Naive B cell (primary cell): ENCODE results near the gene INSYN2B. TPM values are rescaled to one million over a fixed set of nuclear protein-coding genes. Genes with fewer than 3 reads are reported as not detected.
"Not testable (repeated sequence)": the region's sequence is repeated elsewhere in the genome, so short reads cannot be mapped to it uniquely, and the experiment has no call there.

Source experiments
- ATAC-seq, 2 donors: fragments of 150-1000 bp; cut with Tn5 transposase; 2 replicates each; pipeline ENCODE4 v1.10.0; 2021; ENCODE audit warnings: low read depth in 2 of 2, mild to moderate bottlenecking in 2 of 2, moderate library complexity in 2 of 2
- DNase-seq: peaks from one replicate; pipeline ENCODE4 v3.0.0; 2022
- H3K27ac Mint-ChIP-seq, 6 donors: one replicate each; pipeline ENCODE4 v1.8.0; 2020 to 2022; ENCODE audit warnings: mild to moderate bottlenecking in 6 of 6, mixed read lengths in 6 of 6, moderate library complexity in 5 of 6, inconsistent platforms in 2 of 6
- H3K27me3 Mint-ChIP-seq, 3 donors: one replicate each; pipeline ENCODE4 v1.8.0; 2021 to 2022; ENCODE audit warnings: mixed read lengths in 3 of 3, mild to moderate bottlenecking in 1 of 3
- H3K36me3 Mint-ChIP-seq, 2 donors: one replicate each; pipeline ENCODE4 v1.8.0; 2020 to 2022; ENCODE audit warnings: mixed read lengths in 2 of 2, inconsistent platforms in 1 of 2, mild to moderate bottlenecking in 1 of 2
- H3K4me1 Mint-ChIP-seq, 3 donors: one replicate each; pipeline ENCODE4 v1.8.0; 2020 to 2022; ENCODE audit warnings: mixed read lengths in 3 of 3, inconsistent platforms in 1 of 3, mild to moderate bottlenecking in 1 of 3, moderate library complexity in 1 of 3
- H3K4me3 Mint-ChIP-seq, 8 donors: one replicate each; pipeline ENCODE4 v1.8.0; 2020 to 2022; ENCODE audit warnings: mild to moderate bottlenecking in 8 of 8, mixed read lengths in 8 of 8, moderate library complexity in 8 of 8, inconsistent platforms in 2 of 8
- H3K9me3 Mint-ChIP-seq, 7 donors: one replicate each; pipeline ENCODE4 v1.8.0; 2020 to 2022; ENCODE audit warnings: mixed read lengths in 7 of 7, mild to moderate bottlenecking in 5 of 7, inconsistent platforms in 2 of 7, moderate library complexity in 1 of 7
- polyA plus RNA-seq, 6 donors: library from polyadenylated mRNA; unstranded; fragments of 300-500 nt; fragmentation: Illumina TruSeq; gene quantifications; one replicate each; pipeline ENCODE4 v1.2.3, GENCODE V29; 2021; ENCODE audit warnings: low read depth in 6 of 6

The INSYN2B gene
- polyA plus RNA-seq, 6 donors from 2014 or later = 0.32 to 0.77 (median 0.37) TPM; not detected in 3

DNA sequence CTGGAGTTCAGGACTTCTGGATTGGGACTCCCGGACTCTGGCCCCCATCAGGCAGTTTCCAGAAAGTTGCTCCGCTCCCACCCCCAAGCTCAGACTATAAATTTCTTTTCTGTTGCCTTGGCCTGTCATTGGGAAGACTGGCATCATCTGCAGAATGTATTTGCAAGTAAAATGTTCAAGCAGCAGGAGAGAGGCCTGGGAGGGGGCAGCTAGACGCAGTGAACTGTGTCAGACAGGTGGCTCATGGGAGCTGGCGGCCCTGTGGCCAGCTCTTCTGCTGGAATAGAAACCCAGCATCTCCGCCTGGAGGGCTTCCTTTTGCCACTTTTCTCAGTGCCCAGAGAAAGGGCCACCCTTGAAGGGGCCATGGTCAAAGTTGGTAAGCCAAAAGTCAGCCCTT is 16.0 kb downstream of the INSYN2B start:
- ATAC-seq (no peak), DNase-seq (no peak)
- H3K4me3 Mint-ChIP-seq = no peak overlapping the region
- no peaks in the 10 kb centered on the region for H3K27me3 Mint-ChIP-seq
- peaks cover 0 to 30% (median 27%) of the 10 kb centered on the region in 3 donors for H3K4me1 Mint-ChIP-seq
- H3K36me3 Mint-ChIP-seq = peaks cover 12 to 17% of the 10 kb centered on the region in 2 donors
- H3K27ac Mint-ChIP-seq = no peak overlapping the region
- H3K9me3 Mint-ChIP-seq = no peaks in the 10 kb centered on the region

GRCh38 chr5:169960659-169961058 is 19.6 kb downstream of the INSYN2B start:
- Mint-ChIP-seq H3K9me3 (no peaks in the 10 kb centered on the region), H3K27me3 (no peaks in the 10 kb centered on the region), H3K36me3 (peaks cover 5 to 6% of the 10 kb centered on the region in 2 donors), H3K27ac (no peak overlapping the region), H3K4me3 (no peak overlapping the region), H3K4me1 (peaks cover 0 to 17% (median 17%) of the 10 kb centered on the region in 3 donors)
- ATAC-seq (no peak), DNase-seq (no peak)

- DNase-seq = no peak
- H3K4me1 Mint-ChIP-seq = peaks cover 0 to 21% (median 19%) of the 10 kb centered on the region in 3 donors
- H3K9me3 Mint-ChIP-seq = no peaks in the 10 kb centered on the region
- peaks cover 5 to 8% of the 10 kb centered on the region in 2 donors for H3K36me3 Mint-ChIP-seq
- H3K27ac Mint-ChIP-seq = no peak overlapping the region
- H3K4me3 Mint-ChIP-seq = no peak overlapping the region
- no peaks in the 10 kb centered on the region for H3K27me3 Mint-ChIP-seq
- no peak for ATAC-seq
Measured at GRCh38 chr5:169958278-169958677, 22.0 kb downstream of the INSYN2B start.

- H3K4me1 Mint-ChIP-seq = peaks cover 0 to 12% (median 8%) of the 10 kb centered on the region in 3 donors
- no peaks in the 10 kb centered on the region for H3K9me3 Mint-ChIP-seq
- H3K27ac Mint-ChIP-seq = no peak overlapping the region
- ATAC-seq = no peak
- DNase-seq = no peak
- no peaks in the 10 kb centered on the region for H3K27me3 Mint-ChIP-seq
- peaks cover 5 to 8% of the 10 kb centered on the region in 2 donors for H3K36me3 Mint-ChIP-seq
- no peak overlapping the region for H3K4me3 Mint-ChIP-seq
Measured at GRCh38 chr5:169956756-169957155, 23.5 kb downstream of the INSYN2B start.

GRCh38 chr5:169956126-169956525 is 24.2 kb downstream of the INSYN2B start:
- peaks cover 0 to 13% (median 12%) of the 10 kb centered on the region in 3 donors for H3K4me1 Mint-ChIP-seq
- peaks cover 5 to 8% of the 10 kb centered on the region in 2 donors for H3K36me3 Mint-ChIP-seq
- ATAC-seq (no peak), DNase-seq (no peak)
- H3K9me3 Mint-ChIP-seq = no peaks in the 10 kb centered on the region
- no peak overlapping the region for H3K27ac Mint-ChIP-seq
- no peak overlapping the region for H3K4me3 Mint-ChIP-seq
- no peaks in the 10 kb centered on the region for H3K27me3 Mint-ChIP-seq

GRCh38 chr5:169954786-169955185 is 25.5 kb downstream of the INSYN2B start:
- H3K4me3 Mint-ChIP-seq = no peak overlapping the region
- DNase-seq (no peak), ATAC-seq (no peak)
- peaks cover 0 to 25% (median 14%) of the 10 kb centered on the region in 3 donors for H3K4me1 Mint-ChIP-seq
- no peaks in the 10 kb centered on the region for H3K9me3 Mint-ChIP-seq
- peak overlapping the region in 2 of 6 donors; percentile 41 to 62 for H3K27ac Mint-ChIP-seq
- peaks cover 5 to 8% of the 10 kb centered on the region in 2 donors for H3K36me3 Mint-ChIP-seq
- no peaks in the 10 kb centered on the region for H3K27me3 Mint-ChIP-seq

DNA sequence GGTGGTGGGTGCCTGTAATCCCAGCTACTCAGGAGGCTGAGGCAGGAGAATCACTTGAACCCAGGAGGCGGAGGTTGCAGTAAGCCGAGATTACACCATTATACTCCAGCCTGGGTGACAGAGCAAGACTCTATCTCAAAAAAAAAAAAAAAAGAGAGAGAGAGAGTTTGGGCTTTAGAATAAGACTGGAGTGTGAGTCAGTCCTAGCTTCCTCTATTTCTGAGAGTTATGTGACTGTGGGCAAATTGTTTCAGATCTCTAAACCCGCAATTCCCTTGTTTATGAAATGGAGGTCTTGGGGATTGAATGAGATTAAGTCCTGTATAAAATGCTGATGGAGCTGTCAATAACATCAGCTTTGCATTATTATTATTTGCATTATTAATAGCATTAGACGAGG is 27.1 kb downstream of the INSYN2B start:
- H3K9me3 Mint-ChIP-seq, H3K27me3 Mint-ChIP-seq, DNase-seq, H3K4me3 Mint-ChIP-seq, H3K27ac Mint-ChIP-seq, ATAC-seq, H3K36me3 Mint-ChIP-seq: not testable (repeated sequence)
- peaks cover 0 to 32% (median 13%) of the 10 kb centered on the region in 3 donors for H3K4me1 Mint-ChIP-seq

DNA sequence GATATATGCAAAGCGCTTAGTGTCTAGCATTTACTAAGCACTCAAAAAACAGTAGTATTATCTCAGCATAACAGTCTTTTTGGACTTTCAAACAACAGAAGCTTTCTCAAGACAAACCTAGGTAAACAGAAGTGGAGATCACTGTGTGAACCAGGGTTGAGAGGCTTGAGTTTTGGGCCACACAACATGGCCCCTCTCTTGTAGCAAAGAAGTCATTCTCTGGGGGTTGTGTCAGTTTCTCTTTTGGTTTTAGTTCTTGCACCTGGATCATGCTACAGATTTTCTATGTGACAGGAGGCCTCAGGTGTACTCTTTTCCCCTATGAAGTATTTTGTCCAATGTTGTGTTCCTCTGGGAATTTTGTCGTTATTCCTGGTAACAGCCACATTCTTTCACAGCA is 30.0 kb downstream of the INSYN2B start:
- Mint-ChIP-seq H3K36me3 (peaks cover 15 to 18% of the 10 kb centered on the region in 2 donors), H3K4me1 (peaks cover 0 to 39% (median 27%) of the 10 kb centered on the region in 3 donors), H3K27ac (no peak overlapping the region), H3K27me3 (no peaks in the 10 kb centered on the region), H3K9me3 (no peaks in the 10 kb centered on the region), H3K4me3 (no peak overlapping the region)
- DNase-seq (no peak), ATAC-seq (no peak)

DNA sequence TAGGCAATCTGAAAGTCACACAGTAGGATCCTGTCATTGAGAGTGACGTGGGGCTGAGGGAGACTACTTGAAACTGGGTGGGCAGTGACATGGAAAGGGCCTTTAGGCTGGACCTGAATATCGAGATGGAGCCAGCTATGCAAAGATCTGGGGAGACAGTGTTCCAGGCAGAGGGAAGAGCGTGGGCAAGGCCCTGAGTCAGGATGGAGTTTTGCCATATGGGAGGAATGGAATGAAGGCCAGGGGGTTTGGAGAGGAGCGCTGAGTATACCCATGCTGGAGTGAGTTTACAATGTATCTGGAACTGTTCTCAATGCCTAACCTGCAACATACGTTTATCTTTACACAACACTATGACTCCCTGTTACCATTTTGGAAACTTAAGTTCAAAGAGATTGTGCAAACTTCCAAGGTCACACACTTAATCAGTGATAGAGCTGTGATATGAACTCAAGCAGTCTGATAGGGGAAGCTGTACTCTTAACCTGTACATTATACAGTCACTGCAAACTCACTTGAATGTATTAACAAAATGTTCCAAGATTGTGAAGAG is 33.5 kb downstream of the INSYN2B start:
- no peak for DNase-seq
- Mint-ChIP-seq H3K9me3 (no peaks in the 10 kb centered on the region), H3K27ac (peak overlapping the region in 2 of 6 donors; percentile 13 to 19), H3K36me3 (peaks cover 11 to 12% of the 10 kb centered on the region in 2 donors), H3K4me1 (peaks cover 6 to 46% (median 33%) of the 10 kb centered on the region in 3 donors), H3K4me3 (no peak overlapping the region), H3K27me3 (no peaks in the 10 kb centered on the region)
- no peak for ATAC-seq

DNA sequence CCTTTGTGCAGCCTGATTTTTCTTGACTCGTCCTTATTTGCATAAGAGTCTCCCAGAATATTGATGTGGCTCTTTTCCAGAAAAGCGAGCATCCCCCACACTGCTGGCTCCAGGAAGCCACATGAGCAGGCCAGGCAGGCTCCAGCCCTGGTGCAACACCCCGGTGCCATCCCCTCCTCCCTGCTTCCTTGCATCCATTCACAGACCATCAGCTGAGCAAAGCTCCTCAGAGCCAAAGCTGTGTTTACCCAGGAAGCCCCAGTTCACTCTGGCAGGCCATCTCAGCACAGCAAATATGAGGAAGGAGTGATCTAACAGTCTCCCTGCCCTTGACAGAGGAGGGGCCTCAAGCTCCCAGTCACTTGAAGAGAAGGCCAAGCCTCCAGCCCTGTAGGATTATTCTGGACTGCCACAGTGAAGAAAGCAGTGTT is 34.4 kb downstream of the INSYN2B start:
- H3K4me1 Mint-ChIP-seq = peaks cover 9 to 42% (median 28%) of the 10 kb centered on the region in 3 donors
- no peak overlapping the region for H3K4me3 Mint-ChIP-seq
- DNase-seq = no peak
- peak overlapping the region in 2 of 6 donors; percentile 39 to 72 for H3K27ac Mint-ChIP-seq
- ATAC-seq = no peak
- H3K9me3 Mint-ChIP-seq = no peaks in the 10 kb centered on the region
- peaks cover 12% of the 10 kb centered on the region in 2 donors for H3K36me3 Mint-ChIP-seq
- no peaks in the 10 kb centered on the region for H3K27me3 Mint-ChIP-seq

DNA sequence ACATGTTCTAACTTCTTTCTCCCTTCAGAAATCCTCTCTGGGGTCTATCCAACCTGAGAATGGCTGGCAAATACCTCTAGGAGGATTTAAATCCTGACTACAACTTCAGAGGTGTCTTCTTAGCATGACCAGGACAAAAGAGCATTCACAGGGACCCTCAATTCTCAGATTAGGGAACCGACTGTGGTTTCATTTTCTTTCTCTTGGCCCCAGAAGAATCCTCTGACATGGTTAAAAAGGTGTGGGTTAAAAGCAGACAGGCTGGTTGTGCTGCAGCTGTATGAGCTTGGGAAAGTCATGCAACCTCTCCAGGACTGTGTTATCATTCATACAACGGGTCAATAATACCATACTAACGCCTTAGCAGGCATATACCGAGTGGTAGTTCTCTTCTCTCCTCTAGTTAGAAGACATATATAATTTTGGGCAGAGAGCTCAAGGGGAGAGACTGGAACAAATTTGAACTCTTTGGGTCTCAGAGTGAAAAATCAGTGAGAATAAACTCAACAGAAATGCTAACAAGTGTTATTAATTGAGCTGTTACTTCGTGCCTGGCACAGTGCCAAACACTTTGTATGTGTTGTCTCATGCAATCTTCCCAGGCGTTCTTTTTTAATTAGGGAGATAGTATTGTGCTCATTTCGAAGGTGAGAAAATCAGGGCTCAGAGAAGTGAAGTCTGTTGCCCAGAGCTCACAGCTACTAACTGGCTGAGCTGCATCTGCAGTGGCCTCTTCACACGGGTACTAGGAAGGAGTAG is 35.2 kb downstream of the INSYN2B start:
- Mint-ChIP-seq H3K27ac (peak overlapping the region in 4 of 6 donors; percentile 1 to 52 (median 28)), H3K36me3 (peaks cover 12% of the 10 kb centered on the region in 2 donors), H3K4me1 (peaks cover 9 to 35% (median 28%) of the 10 kb centered on the region in 3 donors)

DNA sequence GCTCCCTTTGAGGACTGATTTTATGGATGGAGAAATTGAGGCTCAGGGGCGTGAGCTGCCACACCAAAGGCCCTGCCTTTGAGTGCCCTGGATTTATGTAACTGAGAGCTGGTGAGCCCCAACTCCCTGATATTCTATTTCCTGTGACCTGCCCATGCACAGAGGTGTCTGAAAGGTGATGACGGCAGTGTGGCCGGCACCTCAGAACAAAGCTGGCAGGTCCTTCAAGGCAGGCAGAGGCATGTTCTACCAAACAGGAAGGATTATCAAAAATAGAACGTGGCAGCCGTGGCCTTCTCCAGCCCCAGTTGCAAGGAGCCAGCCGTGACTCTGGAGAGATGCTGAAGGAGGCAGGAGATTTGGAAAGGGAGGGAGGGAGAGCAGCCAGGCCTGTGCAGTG is 36.2 kb downstream of the INSYN2B start:
- peaks cover 12 to 16% of the 10 kb centered on the region in 2 donors for H3K36me3 Mint-ChIP-seq
- H3K27ac Mint-ChIP-seq = peak overlapping the region in 5 of 6 donors; percentile 50 to 83 (median 59)
- no peaks in the 10 kb centered on the region for H3K9me3 Mint-ChIP-seq
- ATAC-seq (no peak), DNase-seq (no peak)
- H3K27me3 Mint-ChIP-seq = no peaks in the 10 kb centered on the region
- peaks cover 9 to 29% (median 28%) of the 10 kb centered on the region in 3 donors for H3K4me1 Mint-ChIP-seq
- peak overlapping the region in 2 of 8 donors; percentile 25 to 60 for H3K4me3 Mint-ChIP-seq

More for the DNA sequence above, 35.2 kb downstream of the INSYN2B start:
- Mint-ChIP-seq H3K4me3 (no peak overlapping the region), H3K9me3 (no peaks in the 10 kb centered on the region), H3K27me3 (no peaks in the 10 kb centered on the region)
- DNase-seq (no peak), ATAC-seq (no peak)

- H3K27me3 Mint-ChIP-seq = no peaks in the 10 kb centered on the region
Measured at GRCh38 chr5:169943026-169943425, 37.3 kb downstream of the INSYN2B start.

DNA sequence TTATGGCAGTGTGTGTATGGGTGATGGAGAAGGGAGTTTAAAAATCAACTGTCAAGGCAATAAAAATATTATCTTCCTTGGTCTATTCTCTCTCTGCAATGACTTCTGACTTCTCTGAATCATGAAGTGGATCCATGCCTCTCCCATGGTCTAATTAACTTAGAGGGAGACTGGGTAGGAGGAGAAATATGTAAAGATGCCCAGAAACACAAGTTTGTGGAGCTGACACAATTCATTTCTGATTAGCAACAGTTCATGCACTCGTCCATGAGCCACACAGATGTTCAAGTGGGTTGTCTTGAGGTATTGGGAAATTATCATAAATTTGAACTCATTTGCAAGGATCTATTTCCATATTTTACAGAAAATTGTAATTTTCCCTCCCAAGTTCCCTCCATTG is 38.1 kb downstream of the INSYN2B start:
- peaks cover 12 to 15% of the 10 kb centered on the region in 2 donors for H3K36me3 Mint-ChIP-seq
- DNase-seq (no peak), ATAC-seq (no peak)
- no peak overlapping the region for H3K4me3 Mint-ChIP-seq
- H3K27me3 Mint-ChIP-seq = no peaks in the 10 kb centered on the region
- H3K27ac Mint-ChIP-seq = peak overlapping the region in 2 of 6 donors; percentile 11 to 69
- H3K4me1 Mint-ChIP-seq = peaks cover 9 to 26% (median 22%) of the 10 kb centered on the region in 3 donors
- no peaks in the 10 kb centered on the region for H3K9me3 Mint-ChIP-seq

More at GRCh38 chr5:169943026-169943425, 37.3 kb downstream of the INSYN2B start:
- H3K36me3 Mint-ChIP-seq = peaks cover 12 to 18% of the 10 kb centered on the region in 2 donors
- ATAC-seq (no peak), DNase-seq (no peak)
- no peak overlapping the region for H3K27ac Mint-ChIP-seq
- no peak overlapping the region for H3K4me3 Mint-ChIP-seq
- no peaks in the 10 kb centered on the region for H3K9me3 Mint-ChIP-seq
- H3K4me1 Mint-ChIP-seq = peaks cover 9 to 26% (median 24%) of the 10 kb centered on the region in 3 donors
